GM13976 (cell line): ENCODE data around the gene MAX.

Experiments
- DNase-seq: peaks from one replicate; pipeline ENCODE4 v3.0.0; 2012; ENCODE audit warnings: low spot score
- in situ Hi-C: fragments of 300-500 bp; cut with MboI; formaldehyde crosslinking; loops from one replicate; pipeline ENCODE4 v1.12.0; 2022; ENCODE audit warnings: low sequenced_read_pairs, mixed read lengths, inconsistent platforms; ENCODE audit not compliant: unreplicated experiment
- TF ChIP-seq, protein P1 (sequence below): IDR thresholded peaks from 2 replicates; pipeline ENCODE4 v1.5.1; 2012; ENCODE audit warnings: borderline replicate concordance, mild to moderate bottlenecking; ENCODE audit not compliant: insufficient read depth; ENCODE audit errors: extremely low read depth, missing control alignments, control extremely low read depth

MAX gene

DNA sequence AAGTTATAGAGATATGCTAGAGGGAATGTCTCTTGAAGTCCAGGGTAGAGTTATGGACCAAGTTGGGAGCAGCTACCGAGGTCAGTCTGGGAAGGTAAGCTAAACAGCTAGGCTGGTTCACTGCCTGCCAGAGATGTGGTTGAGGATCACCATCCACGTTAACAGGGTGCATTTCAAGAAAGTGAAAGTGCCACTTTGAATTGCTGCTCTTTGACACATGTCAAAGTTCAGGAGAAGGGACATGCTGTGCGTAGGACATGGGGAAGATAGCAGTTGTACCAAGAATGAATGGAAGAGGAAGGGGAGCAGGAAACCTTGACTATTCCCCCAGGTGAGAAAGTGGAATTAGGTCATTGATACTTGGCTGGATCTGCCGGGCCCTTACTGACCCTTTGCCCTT, 49.5 kb downstream of the MAX start:
- TF ChIP-seq, protein P1, sequence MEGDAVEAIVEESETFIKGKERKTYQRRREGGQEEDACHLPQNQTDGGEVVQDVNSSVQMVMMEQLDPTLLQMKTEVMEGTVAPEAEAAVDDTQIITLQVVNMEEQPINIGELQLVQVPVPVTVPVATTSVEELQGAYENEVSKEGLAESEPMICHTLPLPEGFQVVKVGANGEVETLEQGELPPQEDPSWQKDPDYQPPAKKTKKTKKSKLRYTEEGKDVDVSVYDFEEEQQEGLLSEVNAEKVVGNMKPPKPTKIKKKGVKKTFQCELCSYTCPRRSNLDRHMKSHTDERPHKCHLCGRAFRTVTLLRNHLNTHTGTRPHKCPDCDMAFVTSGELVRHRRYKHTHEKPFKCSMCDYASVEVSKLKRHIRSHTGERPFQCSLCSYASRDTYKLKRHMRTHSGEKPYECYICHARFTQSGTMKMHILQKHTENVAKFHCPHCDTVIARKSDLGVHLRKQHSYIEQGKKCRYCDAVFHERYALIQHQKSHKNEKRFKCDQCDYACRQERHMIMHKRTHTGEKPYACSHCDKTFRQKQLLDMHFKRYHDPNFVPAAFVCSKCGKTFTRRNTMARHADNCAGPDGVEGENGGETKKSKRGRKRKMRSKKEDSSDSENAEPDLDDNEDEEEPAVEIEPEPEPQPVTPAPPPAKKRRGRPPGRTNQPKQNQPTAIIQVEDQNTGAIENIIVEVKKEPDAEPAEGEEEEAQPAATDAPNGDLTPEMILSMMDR, result no peak
- in situ Hi-C loops, result no loop called here
- DNase-seq, result no peak

- no peak for DNase-seq
- in situ Hi-C loops, result no loop called here
- TF ChIP-seq, protein P1, result no peak
Measured at GRCh38 chr14:65045709-65046108, 56.6 kb downstream of the MAX start.

- DNase-seq, result no peak
- in situ Hi-C loops, result no loop called here
- TF ChIP-seq, protein P1, result no peak
Measured at GRCh38 chr14:65045006-65045405, 57.3 kb downstream of the MAX start.

GRCh38 chr14:65044596-65044959, 57.7 kb downstream of the MAX start:
- in situ Hi-C loops, result no loop called here
- TF ChIP-seq, protein P1, result no peak
- no peak for DNase-seq

DNA sequence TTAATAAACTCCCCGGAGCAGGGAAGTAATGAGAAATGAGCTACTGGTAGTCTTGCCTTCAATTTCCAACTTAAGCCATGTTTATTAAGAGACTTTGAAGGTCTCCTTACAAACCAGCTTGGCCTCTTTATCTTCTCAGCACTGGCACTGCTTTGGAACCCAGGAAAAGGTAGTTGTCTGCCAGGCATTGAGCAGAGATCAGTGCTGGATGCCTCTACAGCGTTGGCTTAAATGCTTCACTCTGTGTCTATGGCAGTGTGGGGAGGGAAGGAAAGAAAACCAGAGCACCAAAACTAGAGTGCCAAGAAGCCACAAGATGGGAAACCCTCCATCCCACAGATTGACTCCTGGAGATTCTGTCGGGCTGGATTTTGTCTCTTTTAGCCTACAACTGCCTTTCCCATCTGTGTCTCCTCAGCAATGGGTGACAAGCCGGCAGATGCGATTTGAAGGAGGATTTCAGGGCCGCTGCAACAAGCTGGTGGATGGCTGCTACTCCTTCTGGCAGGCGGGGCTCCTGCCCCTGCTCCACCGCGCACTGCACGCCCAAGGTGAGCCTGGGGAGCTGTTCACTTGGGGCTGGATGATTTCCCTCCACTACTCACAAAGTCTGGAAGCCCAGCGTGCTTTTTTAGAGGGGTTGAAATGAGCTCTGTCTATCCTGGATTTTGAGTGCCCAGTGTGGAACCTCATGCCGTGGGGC, 58.3 kb downstream of the MAX start:
- TF ChIP-seq, protein P1, result no peak
- no peak for DNase-seq
- in situ Hi-C loops, result no loop called here

DNA sequence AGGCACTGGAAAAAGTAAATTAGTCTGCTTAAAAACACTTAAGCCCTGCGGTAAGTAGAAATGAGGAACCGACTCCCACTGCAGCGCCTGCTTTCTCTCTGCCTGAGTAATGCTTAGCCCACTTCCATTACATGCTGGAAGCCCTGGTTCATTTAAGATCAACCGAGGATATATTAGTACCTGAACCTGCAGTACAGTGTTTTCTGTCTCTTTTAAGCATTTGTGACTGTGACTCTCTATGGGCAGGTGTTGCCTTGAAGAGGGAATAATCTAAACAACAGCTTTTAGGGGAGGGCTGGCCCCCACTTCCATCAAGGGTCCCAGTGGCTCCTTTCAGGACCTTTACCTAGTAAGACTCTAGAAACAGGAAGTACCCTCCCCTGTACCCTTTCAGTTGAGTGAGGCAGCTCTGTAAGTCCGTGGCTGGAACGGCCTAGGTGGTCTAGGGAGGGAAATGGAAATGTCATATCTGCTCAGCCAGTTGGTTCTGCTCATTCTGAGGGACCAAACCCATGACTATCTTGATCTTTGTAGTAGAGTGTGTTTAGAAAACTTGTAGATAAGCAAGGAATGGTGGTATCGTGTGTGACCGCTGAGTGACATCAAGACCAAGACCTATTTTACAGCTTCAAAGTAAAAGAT, 59.5 kb downstream of the MAX start:
- TF ChIP-seq, protein P1, result no peak
- peak; percentile 61 for DNase-seq
- in situ Hi-C loops, result no loop called here
